Left colon (tissue), 2 donors: ENCODE measurements around the gene PHOX2B. TPM values are rescaled to one million over a fixed set of nuclear protein-coding genes. Genes with fewer than 3 reads are reported as not detected.
"Not testable (repeated sequence)": the region's sequence is repeated elsewhere in the genome, so short reads cannot be mapped to it uniquely, and the experiment has no call there.

ENCODE experiments used
- ATAC-seq: fragments of 200-7000 bp; cut with Tn5 transposase; one replicate; pipeline ENCODE4 v1.9.1; 2020; ENCODE audit warnings: mild to moderate bottlenecking, moderate library complexity
- DNase-seq, 2 donors: peaks; one replicate each; pipeline ENCODE4 v3.0.0-alpha.2; 2020
- intact Hi-C, 2 donors: fragments of 100-400 bp; cut with DNase I in 1 of 2; cut with micrococcal nuclease in 1 of 2; formaldehyde crosslinking; loops; one replicate each; pipeline versions ENCODE4 v1.11.2 to v1.14.0; 2022; cut with DNase I, micrococcal nuclease
- total RNA-seq, 2 donors: library from RNA; stranded (reverse); fragmentation: NEBNext Ultra II Directional; extraction: Animal tissue kit (Norgen Biotek cat#: 25700); gene quantifications; one replicate each; pipeline ENCODE4 v1.2.1, GENCODE V29; 2021
- donor health status: DM: no; HTN: no; CAD: no.
- donor health status: DM: yes; HTN: yes; CAD: no.

Gene PHOX2B
- total RNA-seq, 2 donors from 2014 or later = 0.09 to 0.73 TPM

- ATAC-seq (no peak), DNase-seq (no peak)
- intact Hi-C loops = no loop called here
Observed at GRCh38 chr4:41718907-41719306, 29.6 kb downstream of the PHOX2B start.

DNA sequence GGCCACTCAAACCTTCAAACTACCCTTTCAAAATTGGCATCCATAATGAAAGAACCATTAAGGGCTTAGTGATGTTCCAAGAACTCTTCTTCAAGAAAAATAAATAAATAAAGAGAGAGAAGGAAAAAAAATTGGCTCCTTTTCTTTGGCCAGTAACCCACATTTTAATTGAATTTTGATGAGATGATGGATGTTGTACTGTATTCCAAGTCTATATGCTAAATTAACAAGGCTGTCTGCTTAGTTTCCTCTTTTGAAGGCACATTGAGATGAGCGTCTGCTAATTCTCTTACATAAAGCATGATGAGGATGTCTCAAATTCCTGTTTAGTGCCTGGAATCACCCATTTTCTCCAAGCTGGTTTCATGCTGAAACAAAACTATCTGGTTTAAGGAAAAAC, 33.4 kb downstream of the PHOX2B start:
- no peak for ATAC-seq
- DNase-seq = no peak
- intact Hi-C loops = no loop called here

GRCh38 chr4:41714364-41715000, 34.0 kb downstream of the PHOX2B start:
- ATAC-seq (no peak), DNase-seq (no peak)
- intact Hi-C loops = no loop called here

DNA sequence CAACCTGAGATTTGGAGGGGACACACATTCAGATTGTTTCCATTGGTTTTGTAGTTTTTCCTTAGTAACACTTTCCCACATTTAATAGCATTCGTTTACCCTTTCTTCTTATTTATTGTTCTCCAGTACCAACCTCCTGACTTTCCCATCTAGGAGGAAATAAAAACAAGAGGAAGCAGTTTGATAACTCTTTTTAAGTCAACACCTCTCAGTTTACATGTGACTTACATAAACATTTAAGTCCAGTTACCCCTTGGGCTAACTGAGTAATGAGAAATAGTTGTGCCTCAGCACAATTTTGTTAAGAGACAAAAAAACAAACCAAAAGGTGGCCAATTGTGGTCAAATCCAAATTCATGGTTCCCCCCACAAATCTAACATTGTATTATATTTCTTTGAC, 34.8 kb downstream of the PHOX2B start:
- intact Hi-C loops = no loop called here
- DNase-seq = no peak
- no peak for ATAC-seq

- intact Hi-C loops = no loop called here
Observed at GRCh38 chr4:41712425-41712824, 36.1 kb downstream of the PHOX2B start.

DNA sequence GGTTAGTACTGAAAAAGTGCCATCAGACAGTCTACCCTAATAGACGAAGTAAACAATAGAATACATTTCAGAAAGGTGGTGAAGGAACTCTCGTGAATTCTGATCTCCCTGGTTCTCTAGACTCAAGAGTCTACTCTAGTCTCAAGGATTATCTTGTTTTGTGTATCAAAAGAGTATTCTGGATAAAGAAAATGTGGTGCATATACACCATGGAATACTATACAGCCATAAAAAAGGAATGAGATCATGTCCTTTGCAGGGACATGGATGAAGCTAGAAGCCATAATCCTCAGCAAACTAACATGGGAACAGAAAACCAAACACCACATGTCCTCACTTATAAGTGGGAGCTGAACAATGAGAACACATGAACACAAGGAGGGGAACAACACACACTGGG, 36.9 kb downstream of the PHOX2B start:
- intact Hi-C loops, DNase-seq, ATAC-seq: not testable (repeated sequence)

More at GRCh38 chr4:41712425-41712824, 36.1 kb downstream of the PHOX2B start:
- ATAC-seq (no peak), DNase-seq (no peak)

- DNase-seq = no peak
- intact Hi-C loops = no loop called here
- peak; percentile 94 for ATAC-seq
Observed at GRCh38 chr4:41709844-41710481, 38.6 kb downstream of the PHOX2B start.

GRCh38 chr4:41703785-41704184, 44.7 kb downstream of the PHOX2B start:
- no peak for DNase-seq
- ATAC-seq = no peak
- intact Hi-C loops = no loop called here

- ATAC-seq (no peak), DNase-seq (no peak)
- intact Hi-C loops = no loop called here
Observed at GRCh38 chr4:41702770-41703169, 45.8 kb downstream of the PHOX2B start.

- no peak for DNase-seq
- no peak for ATAC-seq
- intact Hi-C loops = no loop called here
Observed at GRCh38 chr4:41701983-41702382, 46.5 kb downstream of the PHOX2B start.

DNA sequence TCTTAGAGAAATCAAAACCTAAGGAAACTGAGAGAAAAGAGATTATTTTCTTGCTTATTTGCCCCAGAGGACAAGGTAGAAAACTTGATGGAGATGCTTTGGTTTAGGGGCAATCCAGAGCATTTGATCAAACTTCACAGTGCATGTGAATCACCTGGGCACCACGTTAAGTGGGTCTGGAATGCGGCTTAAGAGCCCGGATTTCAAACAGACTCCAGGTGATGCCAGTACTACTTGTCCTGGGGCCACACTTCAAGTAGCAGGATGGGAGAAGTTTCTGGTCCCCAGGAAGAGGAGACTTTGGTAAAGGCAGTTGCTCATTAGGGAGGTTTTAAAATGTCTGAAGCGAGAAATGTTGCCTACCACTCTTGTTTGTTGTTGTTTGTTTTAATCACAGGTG, 51.8 kb downstream of the PHOX2B start:
- no peak for ATAC-seq
- intact Hi-C loops = loop anchor here in 1 of 2 donors (10.0 kb wide), 1 partner anchor 188 kb away; no protein-coding TSS in a partner anchor
- no peak for DNase-seq

DNA sequence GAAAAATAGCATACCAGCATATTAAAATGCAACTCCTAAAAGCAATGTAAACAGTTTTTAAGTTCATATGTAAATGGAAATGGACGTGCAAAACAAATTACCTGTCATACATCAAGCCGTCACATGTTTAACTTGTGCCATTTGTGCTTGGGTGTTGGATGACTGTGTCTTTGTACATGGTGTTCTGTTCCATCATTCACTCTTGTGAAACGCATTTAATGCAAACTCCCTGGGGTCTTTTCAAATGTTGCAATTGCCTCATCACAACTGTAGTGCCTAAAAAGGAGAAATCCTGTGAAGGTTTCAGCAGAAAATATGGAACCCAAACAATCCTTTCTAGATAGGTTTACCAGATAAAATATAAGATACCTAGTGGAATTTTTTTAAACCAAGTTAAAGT, 52.4 kb downstream of the PHOX2B start:
- intact Hi-C loops = loop anchor here in 1 of 2 donors (10.0 kb wide), 1 partner anchor 189 kb away; no protein-coding TSS in a partner anchor
- ATAC-seq (no peak), DNase-seq (no peak)

Other genes starting within 250 kb of the PHOX2B start
- 1 to 10 TPM; 7.2 to 9.5 TPM for gene LIMCH1, start 210.6 kb downstream of the PHOX2B start, total RNA-seq
- 10 to 100 TPM; 74.5 to 76.3 TPM for gene TMEM33, start 186.7 kb upstream of the PHOX2B start, total RNA-seq
- gene DCAF4L1, start 233.0 kb upstream of the PHOX2B start, total RNA-seq = under 1 TPM; 0.06 to 0.12 TPM
- 10 to 100 TPM; 69.4 to 74.5 TPM for gene SLC30A9, start 241.8 kb upstream of the PHOX2B start, total RNA-seq